NB4 (cell line): ENCODE measurements around the gene ADAM23.

Experiments used
- DNase-seq: peaks from one replicate; pipeline ENCODE4 v3.0.0; 2010; ENCODE audit warnings: low read depth
- H3K4me3 ChIP-seq: one replicate; pipeline ENCODE4 v1.5.1; 2011; ENCODE audit warnings: mild to moderate bottlenecking, low read depth, low read length, moderate library complexity
- MYC ChIP-seq: IDR thresholded peaks from 2 replicates; pipeline ENCODE4 v1.6.1; 2011; ENCODE audit warnings: low read depth, low read length
- POLR2A ChIP-seq: IDR thresholded peaks from 2 replicates; pipeline ENCODE4 v1.6.1; 2011; ENCODE audit warnings: mild to moderate bottlenecking; ENCODE audit not compliant: insufficient read length; ENCODE audit errors: extremely low read depth
- TF ChIP-seq, protein P1 (sequence below): IDR thresholded peaks from 2 replicates; pipeline ENCODE4 v1.6.1; 2011; ENCODE audit warnings: low read depth, low read length
- TF ChIP-seq, protein P2 (sequence below): IDR thresholded peaks from one replicate; pipeline ENCODE4 v1.5.1; 2012; ENCODE audit warnings: low read depth, low read length

Gene ADAM23

DNA sequence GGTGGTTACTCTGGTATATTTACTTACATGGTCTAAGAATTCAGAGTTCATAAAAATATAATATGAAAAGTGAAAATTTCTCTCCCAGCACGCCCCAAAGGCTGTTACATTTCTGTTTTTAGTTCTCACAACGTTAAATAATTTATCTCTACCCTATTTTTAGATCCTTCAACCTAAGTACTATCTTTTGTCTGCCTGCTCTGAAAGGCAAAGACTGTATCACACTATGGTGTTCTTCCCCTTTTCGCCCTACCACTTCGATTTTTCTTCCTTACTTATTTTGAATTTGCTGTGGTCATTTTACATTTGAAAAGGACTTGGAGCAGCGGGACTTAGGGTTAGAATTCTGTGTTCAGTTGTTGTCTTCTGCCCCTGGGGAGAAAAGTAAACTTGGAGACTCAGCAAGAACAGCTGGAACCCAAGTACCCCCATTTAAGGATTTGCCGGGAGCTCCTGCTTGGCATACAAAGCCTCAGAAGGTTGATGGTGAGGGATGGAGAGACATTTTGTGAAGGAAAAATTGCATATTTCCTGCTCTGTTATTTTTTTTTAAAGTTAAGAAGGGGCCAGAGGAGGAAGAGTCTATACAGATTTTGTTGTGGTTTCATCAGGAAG is 19.0 kb downstream of the ADAM23 start:
- TF ChIP-seq, protein P1, sequence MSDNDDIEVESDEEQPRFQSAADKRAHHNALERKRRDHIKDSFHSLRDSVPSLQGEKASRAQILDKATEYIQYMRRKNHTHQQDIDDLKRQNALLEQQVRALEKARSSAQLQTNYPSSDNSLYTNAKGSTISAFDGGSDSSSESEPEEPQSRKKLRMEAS, result no peak
- no peak for TF ChIP-seq MYC
- TF ChIP-seq POLR2A, result no peak
- TF ChIP-seq, protein P2, sequence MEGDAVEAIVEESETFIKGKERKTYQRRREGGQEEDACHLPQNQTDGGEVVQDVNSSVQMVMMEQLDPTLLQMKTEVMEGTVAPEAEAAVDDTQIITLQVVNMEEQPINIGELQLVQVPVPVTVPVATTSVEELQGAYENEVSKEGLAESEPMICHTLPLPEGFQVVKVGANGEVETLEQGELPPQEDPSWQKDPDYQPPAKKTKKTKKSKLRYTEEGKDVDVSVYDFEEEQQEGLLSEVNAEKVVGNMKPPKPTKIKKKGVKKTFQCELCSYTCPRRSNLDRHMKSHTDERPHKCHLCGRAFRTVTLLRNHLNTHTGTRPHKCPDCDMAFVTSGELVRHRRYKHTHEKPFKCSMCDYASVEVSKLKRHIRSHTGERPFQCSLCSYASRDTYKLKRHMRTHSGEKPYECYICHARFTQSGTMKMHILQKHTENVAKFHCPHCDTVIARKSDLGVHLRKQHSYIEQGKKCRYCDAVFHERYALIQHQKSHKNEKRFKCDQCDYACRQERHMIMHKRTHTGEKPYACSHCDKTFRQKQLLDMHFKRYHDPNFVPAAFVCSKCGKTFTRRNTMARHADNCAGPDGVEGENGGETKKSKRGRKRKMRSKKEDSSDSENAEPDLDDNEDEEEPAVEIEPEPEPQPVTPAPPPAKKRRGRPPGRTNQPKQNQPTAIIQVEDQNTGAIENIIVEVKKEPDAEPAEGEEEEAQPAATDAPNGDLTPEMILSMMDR, result no peak
- no peak for DNase-seq
- H3K4me3 ChIP-seq, result no peak overlapping the region

DNA sequence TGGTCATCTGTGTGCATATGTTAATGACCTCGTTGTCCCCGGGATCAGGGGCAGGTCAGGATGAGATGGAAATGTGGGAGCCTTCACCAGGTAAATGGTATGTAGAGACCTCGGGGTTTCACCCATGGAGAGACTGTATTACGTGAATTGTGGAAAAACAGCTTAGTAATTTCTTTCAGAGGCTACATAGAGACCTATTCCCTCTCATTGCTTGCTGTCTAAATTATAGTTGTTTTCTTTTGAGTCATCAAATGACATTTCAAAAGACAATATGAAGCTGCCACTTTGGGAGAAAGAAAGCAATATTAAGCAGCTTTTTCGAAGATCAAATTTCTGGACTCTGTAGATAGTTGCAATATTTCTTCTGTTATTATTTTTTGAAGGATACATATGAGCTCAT is 20.4 kb downstream of the ADAM23 start:
- no peak for TF ChIP-seq MYC
- TF ChIP-seq POLR2A, result no peak
- TF ChIP-seq, protein P1, result no peak

DNA sequence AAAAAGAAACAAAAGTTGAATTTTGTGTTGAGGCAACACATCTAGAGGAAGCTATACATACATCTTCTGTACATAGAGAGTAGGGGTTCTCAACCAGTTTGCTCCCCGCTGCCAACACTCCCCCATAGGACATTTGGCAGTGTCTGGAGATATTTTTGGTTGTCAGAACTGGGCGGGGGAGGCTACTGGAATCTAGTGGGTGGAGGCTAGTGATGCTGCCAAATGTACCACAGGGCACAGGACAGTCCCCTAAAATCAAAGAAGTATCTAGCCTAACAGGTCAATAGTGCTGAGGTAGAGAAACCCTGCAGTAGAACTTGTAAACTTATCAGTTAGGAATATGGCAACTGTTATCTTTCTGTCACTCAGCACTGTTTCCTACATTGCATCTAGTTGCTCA is 21.3 kb downstream of the ADAM23 start:
- no peak overlapping the region for H3K4me3 ChIP-seq
- TF ChIP-seq POLR2A, result no peak
- TF ChIP-seq, protein P1, result no peak
- TF ChIP-seq MYC, result no peak
- TF ChIP-seq, protein P2, result no peak
- DNase-seq, result no peak

More for the DNA sequence above, 20.4 kb downstream of the ADAM23 start:
- no peak overlapping the region for H3K4me3 ChIP-seq
- DNase-seq, result no peak

DNA sequence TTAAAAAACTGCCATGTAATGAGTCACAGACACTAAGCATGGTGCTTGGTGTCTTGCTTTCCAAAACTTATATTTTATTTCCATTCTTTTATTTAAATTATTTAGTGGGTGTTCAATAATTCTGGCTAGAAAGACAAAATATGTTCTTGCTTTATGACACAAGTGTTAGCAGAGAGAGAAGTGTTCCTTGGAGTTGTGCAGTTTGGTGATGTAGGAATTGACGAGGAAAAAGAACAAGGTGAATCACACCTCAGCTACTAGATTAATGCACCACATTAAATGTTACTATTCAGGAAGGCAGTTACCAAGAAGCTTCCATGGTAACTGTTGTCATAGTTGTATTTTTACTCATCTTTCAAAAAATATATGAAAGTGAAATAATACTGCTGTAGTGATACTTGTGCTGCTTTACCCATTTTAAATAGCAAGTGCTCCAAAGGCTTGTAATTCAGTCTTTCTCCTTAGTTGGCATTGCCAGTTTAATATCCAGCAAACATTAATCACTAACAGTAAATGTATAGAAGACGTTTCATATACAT is 28.3 kb downstream of the ADAM23 start:
- DNase-seq, result no peak
- TF ChIP-seq MYC, result no peak
- TF ChIP-seq, protein P1, result no peak
- TF ChIP-seq, protein P2, result no peak
- no peak for TF ChIP-seq POLR2A
- H3K4me3 ChIP-seq, result no peak overlapping the region

DNA sequence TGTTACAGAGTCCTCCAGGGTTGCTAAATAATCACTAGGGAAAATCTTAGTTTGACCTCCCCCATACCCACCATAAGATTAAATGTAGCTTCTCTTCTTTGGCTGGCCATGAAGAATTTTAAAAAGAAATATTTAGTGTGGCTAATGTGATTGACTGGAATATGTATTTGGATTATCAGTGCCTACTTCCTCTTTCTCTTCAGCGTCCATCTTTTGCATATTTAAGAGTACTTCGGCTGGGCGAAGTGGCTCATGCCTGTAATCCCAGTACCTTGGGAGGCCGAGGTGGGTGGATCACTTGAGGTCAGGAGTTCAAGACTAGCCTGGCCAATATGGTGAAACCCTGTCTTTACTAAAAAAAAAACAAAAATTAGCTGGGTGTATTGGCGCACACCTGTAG is 28.8 kb downstream of the ADAM23 start:
- no peak overlapping the region for H3K4me3 ChIP-seq
- no peak for DNase-seq
- TF ChIP-seq, protein P2, result no peak
- no peak for TF ChIP-seq MYC
- no peak for TF ChIP-seq POLR2A
- TF ChIP-seq, protein P1, result no peak

DNA sequence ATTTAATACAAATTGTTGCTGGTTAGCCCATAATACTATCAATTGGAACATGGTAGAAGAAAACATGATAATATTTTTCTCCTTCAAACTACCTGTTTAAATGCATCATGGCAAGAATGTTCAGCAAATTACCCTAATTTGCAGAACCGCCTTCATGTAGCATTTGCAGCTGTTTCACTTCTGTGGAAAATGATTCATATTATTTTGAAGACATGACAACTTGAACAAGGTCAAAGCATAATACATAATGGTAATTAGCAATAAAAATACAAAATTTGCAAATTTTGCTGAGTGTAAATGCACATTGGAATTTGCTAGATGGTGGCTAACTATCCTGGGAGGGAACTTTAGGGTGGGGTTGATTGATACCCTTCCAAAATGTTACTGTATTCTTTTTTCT is 30.8 kb downstream of the ADAM23 start:
- TF ChIP-seq, protein P2, result no peak
- TF ChIP-seq MYC, result no peak
- no peak for TF ChIP-seq POLR2A
- TF ChIP-seq, protein P1, result no peak
- no peak for DNase-seq

More for the DNA sequence above, 30.8 kb downstream of the ADAM23 start:
- H3K4me3 ChIP-seq, result no peak overlapping the region
